Dendritic cell treated with granulocyte-macrophage colony-stimulating factor and Interleukin-4, amounts not matched to agents 40 ng/mL and 50 ng/mL, for 4 days (primary cell): ENCODE results near the gene EVA1C.
"Not testable (repeated sequence)": the region's sequence is repeated elsewhere in the genome, so short reads cannot be mapped to it uniquely, and the experiment has no call there.

Experiments
- H3K27ac Mint-ChIP-seq: one replicate; pipeline ENCODE4 v1.8.0; 2022; ENCODE audit warnings: mild to moderate bottlenecking, mixed read lengths
- H3K27me3 Mint-ChIP-seq: one replicate; pipeline ENCODE4 v1.8.0; 2022; ENCODE audit warnings: mild to moderate bottlenecking, mixed read lengths
- H3K36me3 Mint-ChIP-seq: one replicate; pipeline ENCODE4 v1.8.0; 2022; ENCODE audit warnings: low read depth, mixed read lengths
- H3K4me1 Mint-ChIP-seq: one replicate; pipeline ENCODE4 v1.8.0; 2022; ENCODE audit warnings: low read depth, mixed read lengths
- H3K4me3 Mint-ChIP-seq: one replicate; pipeline ENCODE4 v1.8.0; 2022; ENCODE audit warnings: mild to moderate bottlenecking, moderate library complexity, mixed read lengths
- H3K9me3 Mint-ChIP-seq: one replicate; pipeline ENCODE4 v1.8.0; 2022; ENCODE audit warnings: mixed read lengths
- intact Hi-C: fragments of 100-400 bp; cut with micrococcal nuclease; formaldehyde crosslinking; loops from one replicate; pipeline ENCODE4 v1.15.0; 2022

EVA1C gene

DNA sequence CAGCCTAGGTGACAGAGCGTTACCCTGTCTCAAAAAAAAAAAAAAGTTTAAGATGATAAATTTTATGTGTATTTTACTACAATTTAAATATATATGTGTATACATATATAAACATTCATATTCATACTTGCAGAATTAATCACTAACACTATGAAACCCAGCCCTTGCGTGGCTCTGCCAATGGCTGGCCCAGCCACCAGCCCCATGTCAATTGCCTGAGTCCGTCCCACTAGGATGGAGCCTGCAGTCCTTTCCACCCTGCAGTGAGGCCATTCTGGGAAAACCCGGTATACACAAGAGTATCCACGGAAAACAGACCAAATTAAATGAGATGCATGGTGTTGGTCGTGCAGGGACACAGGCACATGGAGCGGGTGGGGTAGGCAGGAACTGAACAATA, 123.1 kb downstream of the EVA1C start:
- Mint-ChIP-seq H3K36me3 (no peaks in the 10 kb centered on the region), H3K4me3 (no peak overlapping the region), H3K9me3 (no peaks in the 10 kb centered on the region), H3K4me1 (peaks cover 6% of the 10 kb centered on the region), H3K27ac (no peak overlapping the region), H3K27me3 (no peaks in the 10 kb centered on the region)
- intact Hi-C loops = no loop called here

DNA sequence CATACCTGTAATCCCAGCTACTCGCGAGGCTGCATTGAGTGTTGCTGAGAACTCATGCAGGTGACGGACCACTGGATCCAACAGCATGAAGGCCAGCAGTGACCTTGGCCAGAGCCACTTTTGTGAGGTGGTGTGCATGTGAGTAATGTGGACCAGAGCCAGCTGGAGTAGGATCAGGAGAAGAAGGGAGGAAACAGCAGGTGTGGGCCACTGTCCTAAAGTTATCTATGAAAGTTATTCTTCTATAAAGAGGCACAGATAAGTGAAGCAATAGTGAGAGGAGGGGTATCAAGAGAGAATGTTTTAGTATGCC, 125.0 kb downstream of the EVA1C start:
- no peak overlapping the region for H3K27ac Mint-ChIP-seq
- peaks cover 6% of the 10 kb centered on the region for H3K4me1 Mint-ChIP-seq
- no peak overlapping the region for H3K4me3 Mint-ChIP-seq
- H3K9me3 Mint-ChIP-seq = no peaks in the 10 kb centered on the region
- no peaks in the 10 kb centered on the region for H3K27me3 Mint-ChIP-seq
- intact Hi-C loops = no loop called here
- H3K36me3 Mint-ChIP-seq = no peaks in the 10 kb centered on the region

DNA sequence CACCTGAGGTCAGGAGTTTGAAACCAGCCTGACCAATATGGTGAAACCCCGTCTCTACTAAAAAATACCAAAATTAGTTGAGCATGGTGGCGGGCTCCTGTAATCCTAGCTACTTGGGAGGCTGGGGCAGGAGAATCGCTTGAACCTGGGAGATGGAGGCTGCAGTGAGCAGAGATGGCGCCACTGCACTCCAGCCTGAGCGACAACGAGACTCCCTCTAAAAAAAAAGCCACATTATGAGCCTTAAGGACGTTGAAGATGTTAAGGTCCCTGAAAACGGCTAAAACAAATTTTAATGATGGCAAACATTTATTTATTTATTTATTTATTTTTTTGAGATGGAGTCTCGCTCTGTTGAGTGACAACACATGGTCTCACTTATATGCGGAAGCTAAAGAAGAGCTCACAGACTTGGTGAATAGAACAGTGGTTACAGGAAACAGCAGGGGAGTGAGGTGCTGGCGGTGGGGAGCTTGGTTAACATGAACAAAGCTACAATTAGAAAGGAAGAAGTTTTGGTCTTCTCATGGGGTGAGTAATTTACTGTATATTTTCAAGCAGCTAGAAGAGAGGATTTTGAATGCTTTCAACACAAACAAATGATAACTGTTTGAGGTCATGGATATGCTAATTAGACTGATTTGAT, 125.8 kb downstream of the EVA1C start:
- Mint-ChIP-seq H3K27ac (no peak overlapping the region), H3K4me3 (no peak overlapping the region)
- intact Hi-C loops = no loop called here

DNA sequence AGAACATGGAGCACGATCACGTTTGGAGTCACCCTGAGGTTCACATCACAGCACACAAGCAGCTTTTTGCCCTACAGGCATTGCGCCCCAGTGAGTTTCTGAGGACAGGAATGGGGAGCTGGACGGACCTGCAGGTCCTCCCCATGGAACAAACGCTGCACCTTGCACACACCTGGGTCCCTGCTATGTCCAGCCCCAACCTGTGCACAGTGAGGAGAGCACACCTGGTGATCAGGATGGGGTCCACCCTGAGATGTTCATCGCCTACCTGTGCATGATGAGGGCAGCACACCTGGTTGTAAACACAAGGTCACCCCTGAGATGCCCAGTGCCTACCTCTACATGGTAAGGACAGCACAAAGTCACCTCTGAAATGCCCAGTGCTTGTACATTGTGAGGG, 126.9 kb downstream of the EVA1C start:
- no peaks in the 10 kb centered on the region for H3K9me3 Mint-ChIP-seq
- peaks cover 6% of the 10 kb centered on the region for H3K4me1 Mint-ChIP-seq
- no peaks in the 10 kb centered on the region for H3K27me3 Mint-ChIP-seq
- intact Hi-C loops = no loop called here
- H3K4me3 Mint-ChIP-seq = no peak overlapping the region
- no peaks in the 10 kb centered on the region for H3K36me3 Mint-ChIP-seq
- H3K27ac Mint-ChIP-seq = no peak overlapping the region

More for the DNA sequence above, 125.8 kb downstream of the EVA1C start:
- Mint-ChIP-seq H3K27me3 (no peaks in the 10 kb centered on the region), H3K36me3 (no peaks in the 10 kb centered on the region), H3K9me3 (no peaks in the 10 kb centered on the region), H3K4me1 (peaks cover 6% of the 10 kb centered on the region)

DNA sequence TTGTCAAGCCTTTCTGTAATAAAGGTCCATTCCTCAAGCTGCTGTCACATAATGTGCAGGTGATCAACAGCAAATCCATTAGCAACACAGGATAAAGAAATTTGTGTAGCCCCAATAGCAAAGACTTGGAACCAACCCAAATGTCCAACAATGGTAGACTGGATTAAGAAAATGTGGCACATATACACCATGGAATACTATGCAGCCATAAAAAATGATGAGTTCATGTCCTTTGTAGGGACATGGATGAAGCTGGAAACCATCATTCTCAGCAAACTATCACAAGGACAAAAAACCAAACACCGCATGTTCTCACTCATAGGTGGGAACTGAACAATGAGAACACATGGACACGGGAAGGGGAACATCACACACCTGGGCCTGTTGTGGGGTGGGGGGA, 130.6 kb downstream of the EVA1C start:
- H3K4me3 Mint-ChIP-seq, H3K27ac Mint-ChIP-seq: not testable (repeated sequence)

DNA sequence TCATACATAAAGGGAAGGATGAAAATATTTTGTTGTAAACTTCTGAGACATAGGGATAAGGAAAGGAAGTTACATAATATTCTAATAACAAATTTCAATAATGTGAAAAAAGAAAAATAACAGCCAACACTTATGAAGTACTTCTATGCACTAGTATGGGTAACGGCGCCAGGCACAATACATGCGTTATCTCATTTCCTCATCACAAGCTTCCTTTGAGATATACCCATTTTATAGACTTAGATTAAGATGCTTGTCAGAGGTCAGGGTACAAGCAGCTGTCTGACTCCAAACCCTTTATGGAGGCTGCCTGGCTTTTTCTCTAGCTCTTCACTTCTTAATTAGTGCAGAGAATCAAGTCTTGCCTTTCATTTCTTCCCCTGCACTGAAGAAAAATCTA, 131.5 kb downstream of the EVA1C start:
- no peak overlapping the region for H3K27ac Mint-ChIP-seq
- H3K4me1 Mint-ChIP-seq = no peaks in the 10 kb centered on the region
- intact Hi-C loops = no loop called here
- no peaks in the 10 kb centered on the region for H3K9me3 Mint-ChIP-seq
- no peaks in the 10 kb centered on the region for H3K36me3 Mint-ChIP-seq
- no peaks in the 10 kb centered on the region for H3K27me3 Mint-ChIP-seq
- no peak overlapping the region for H3K4me3 Mint-ChIP-seq

More for the DNA sequence above, 130.6 kb downstream of the EVA1C start:
- H3K9me3 Mint-ChIP-seq, H3K4me1 Mint-ChIP-seq, intact Hi-C loops, H3K36me3 Mint-ChIP-seq, H3K27me3 Mint-ChIP-seq: not testable (repeated sequence)

DNA sequence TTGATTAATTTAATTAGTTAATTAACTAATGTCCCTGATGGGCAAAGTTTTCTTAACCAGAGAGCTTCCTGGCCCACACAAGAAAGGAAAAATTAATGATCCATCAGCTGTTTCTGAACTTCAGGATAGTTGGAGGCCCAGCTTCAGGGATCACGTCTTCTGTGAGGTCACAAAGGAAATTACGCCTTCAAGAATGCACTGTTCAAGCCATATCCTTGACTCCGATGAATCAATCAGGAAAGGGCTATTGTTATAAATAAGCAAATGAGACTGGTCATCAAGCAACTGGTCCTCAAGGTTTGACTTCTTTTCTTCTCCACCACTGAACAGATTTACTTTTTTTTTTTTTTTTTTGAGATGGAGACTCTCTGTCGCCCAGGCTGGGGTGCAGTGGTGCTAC, 132.2 kb downstream of the EVA1C start:
- no peak overlapping the region for H3K27ac Mint-ChIP-seq
- no peaks in the 10 kb centered on the region for H3K36me3 Mint-ChIP-seq
- intact Hi-C loops = no loop called here
- no peak overlapping the region for H3K4me3 Mint-ChIP-seq
- no peaks in the 10 kb centered on the region for H3K9me3 Mint-ChIP-seq
- H3K27me3 Mint-ChIP-seq = no peaks in the 10 kb centered on the region
- H3K4me1 Mint-ChIP-seq = no peaks in the 10 kb centered on the region

DNA sequence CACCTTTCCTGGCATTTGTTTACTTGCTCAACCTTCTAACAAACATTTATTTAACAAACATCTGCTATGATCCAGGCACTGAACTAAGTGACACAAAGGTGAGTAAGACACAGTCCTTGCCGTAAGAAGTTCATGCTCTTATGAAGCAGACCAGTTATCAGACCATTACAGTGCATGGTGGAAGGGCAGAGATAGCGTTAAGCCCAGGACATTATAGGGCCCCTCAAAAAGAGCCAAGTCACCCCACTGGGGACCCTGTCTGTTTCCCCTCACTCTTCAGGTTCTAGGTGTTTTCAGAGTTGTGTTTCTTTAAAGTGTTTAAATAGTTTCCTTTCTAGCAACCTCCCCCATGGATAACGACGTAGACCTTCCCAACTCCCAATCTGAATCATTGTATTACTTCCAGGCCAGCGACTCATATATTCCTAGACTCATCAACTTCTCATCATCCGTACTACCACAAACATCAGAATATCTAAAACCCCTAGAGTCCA, 133.5 kb downstream of the EVA1C start:
- Mint-ChIP-seq H3K27me3 (no peaks in the 10 kb centered on the region), H3K4me3 (no peak overlapping the region), H3K36me3 (no peaks in the 10 kb centered on the region), H3K9me3 (no peaks in the 10 kb centered on the region), H3K27ac (no peak overlapping the region), H3K4me1 (no peaks in the 10 kb centered on the region)
- intact Hi-C loops = no loop called here

DNA sequence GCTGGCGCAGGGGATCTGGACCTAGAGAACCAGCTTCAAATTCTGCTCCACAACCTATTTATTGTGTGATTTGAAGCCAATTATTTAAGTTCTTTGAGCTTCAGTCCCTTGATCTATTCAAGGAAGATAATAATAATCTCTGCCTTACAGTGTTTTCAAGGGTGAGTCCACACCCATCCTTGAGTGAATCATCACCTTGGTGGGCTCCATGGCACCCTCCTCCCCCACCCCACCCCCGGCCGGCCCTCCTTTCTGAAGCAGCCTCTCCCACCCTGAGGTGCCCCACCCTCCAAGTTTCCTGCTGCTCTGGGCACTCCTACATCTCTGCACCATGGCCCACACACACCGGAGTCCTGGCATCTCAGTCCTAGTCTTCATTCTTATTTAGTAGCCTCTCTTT, 134.5 kb downstream of the EVA1C start:
- Mint-ChIP-seq H3K4me1 (no peaks in the 10 kb centered on the region), H3K36me3 (no peaks in the 10 kb centered on the region), H3K9me3 (no peaks in the 10 kb centered on the region), H3K4me3 (no peak overlapping the region), H3K27ac (no peak overlapping the region), H3K27me3 (no peaks in the 10 kb centered on the region)
- intact Hi-C loops = no loop called here

DNA sequence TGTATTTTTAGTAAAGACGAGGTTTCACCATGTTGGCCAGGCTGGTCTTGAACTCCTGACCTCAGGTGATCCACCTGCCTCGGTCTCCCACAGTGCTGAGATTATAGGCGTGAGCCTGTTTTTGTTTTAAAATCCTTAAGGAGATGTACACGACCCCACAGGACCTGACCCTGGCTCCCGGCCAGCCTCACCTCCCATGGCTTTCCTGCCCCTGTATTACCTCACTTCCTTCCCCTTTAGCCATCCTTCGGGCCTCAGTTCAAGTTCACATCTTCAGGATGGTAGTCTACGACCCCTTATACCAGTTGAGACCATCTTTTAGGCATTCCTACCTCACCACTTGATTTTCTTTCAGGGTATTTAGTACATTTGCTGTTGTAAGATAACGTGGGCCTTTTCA, 136.5 kb downstream of the EVA1C start:
- no peaks in the 10 kb centered on the region for H3K27me3 Mint-ChIP-seq
- no peak overlapping the region for H3K27ac Mint-ChIP-seq
- H3K4me1 Mint-ChIP-seq = no peaks in the 10 kb centered on the region
- H3K4me3 Mint-ChIP-seq = no peak overlapping the region
- H3K36me3 Mint-ChIP-seq = no peaks in the 10 kb centered on the region
- intact Hi-C loops = no loop called here
- H3K9me3 Mint-ChIP-seq = no peaks in the 10 kb centered on the region

DNA sequence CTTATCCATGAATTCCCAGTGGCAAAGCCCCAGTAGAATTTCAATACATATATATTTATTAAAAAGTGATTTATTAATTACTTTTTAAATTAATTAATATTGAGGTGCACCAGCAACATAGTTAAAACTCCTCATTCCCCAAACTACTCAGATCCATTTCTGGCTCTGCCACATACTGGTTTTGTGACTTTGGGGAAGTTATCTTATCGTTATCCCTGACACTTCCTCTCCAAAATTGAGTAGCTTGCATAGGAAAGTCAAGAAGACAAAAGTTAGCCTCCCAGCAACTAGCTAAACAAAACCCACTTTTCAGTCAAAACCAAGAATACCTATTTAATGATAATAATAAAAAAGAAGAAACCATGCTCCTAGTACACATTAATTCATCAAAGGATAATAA, 136.9 kb downstream of the EVA1C start:
- intact Hi-C loops = no loop called here
- no peaks in the 10 kb centered on the region for H3K9me3 Mint-ChIP-seq
- no peak overlapping the region for H3K4me3 Mint-ChIP-seq
- no peak overlapping the region for H3K27ac Mint-ChIP-seq
- H3K4me1 Mint-ChIP-seq = no peaks in the 10 kb centered on the region
- no peaks in the 10 kb centered on the region for H3K36me3 Mint-ChIP-seq
- H3K27me3 Mint-ChIP-seq = no peaks in the 10 kb centered on the region

DNA sequence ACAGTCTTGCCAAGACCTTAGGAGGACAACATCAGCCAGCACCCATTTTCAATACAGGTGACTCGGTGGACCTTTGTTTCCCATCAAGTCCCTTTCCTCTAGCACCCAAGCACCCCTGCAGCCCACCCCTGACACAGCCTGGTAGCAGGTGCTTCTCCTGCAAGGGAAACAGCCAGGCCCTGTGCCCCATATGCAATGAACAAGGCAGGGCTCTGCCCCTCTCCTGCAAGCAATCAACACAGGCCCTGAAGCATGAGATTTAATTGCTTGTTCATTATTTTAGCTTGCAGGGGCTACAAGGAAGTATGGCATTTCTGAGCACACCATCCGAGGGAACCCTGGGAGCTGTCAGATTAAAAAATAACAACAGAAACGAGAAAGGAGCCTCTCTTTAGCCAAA, 137.4 kb downstream of the EVA1C start:
- H3K27ac Mint-ChIP-seq = no peak overlapping the region
- H3K27me3 Mint-ChIP-seq = no peaks in the 10 kb centered on the region
- no peak overlapping the region for H3K4me3 Mint-ChIP-seq
- H3K36me3 Mint-ChIP-seq = no peaks in the 10 kb centered on the region
- no peaks in the 10 kb centered on the region for H3K9me3 Mint-ChIP-seq
- intact Hi-C loops = no loop called here
- H3K4me1 Mint-ChIP-seq = no peaks in the 10 kb centered on the region

DNA sequence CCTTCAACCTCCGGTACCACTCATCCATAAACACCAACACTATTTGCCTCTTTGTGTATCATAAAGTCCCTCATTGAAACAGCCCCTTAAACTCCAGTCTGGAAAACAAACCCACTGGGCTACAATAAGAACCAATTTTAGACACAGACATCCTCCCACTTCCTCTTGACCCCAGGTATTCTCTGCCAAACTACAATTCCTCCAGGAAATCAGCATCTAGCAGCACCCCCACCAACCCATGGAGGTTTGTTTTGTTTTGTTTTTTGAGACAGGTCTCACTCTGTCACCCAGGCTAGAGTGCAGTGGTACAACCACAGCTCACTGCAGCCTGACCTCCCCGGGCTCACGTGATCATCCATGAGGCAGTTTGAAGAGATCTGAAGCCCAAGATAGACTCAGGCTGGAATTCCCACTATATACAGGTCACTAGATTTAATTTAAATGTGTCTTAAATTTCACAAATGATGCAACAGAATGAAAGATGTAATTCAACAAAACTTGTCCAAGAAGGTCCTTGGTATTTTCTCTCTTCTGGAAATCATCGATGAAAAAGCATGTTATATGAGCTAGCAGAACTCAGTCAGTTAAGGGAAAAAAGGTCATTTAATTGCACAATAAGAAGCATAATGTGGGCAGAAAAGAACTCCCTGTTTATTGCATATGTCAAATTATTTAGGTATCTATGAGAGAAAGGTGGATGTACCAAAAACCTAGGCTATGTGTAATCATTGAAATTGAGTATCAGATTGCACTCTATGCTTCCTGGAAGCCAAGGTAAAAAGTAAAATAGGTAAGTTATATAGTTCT, 142.5 kb downstream of the EVA1C start:
- Mint-ChIP-seq H3K4me3 (no peak overlapping the region), H3K9me3 (no peaks in the 10 kb centered on the region), H3K27me3 (no peaks in the 10 kb centered on the region), H3K27ac (no peak overlapping the region), H3K36me3 (no peaks in the 10 kb centered on the region), H3K4me1 (no peaks in the 10 kb centered on the region)
- intact Hi-C loops = no loop called here

DNA sequence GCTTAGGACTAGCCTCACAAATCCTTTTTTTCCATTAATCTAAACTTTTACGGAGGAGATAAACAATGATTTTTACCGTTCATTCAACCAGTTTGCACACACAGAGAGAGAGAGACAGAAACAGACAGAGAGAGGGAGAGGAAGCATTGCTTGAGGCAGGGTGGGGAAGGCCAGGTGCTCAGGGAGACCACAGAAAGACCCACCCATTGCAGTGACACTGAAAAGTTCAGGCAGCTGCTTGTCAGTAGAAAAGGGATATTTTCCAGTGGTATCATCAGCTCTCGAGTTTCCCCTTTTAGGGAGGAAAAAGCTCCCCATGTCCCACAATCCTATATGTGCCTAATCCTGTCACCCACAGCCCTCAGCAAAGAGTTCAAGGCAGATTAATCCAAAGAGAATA, 145.6 kb downstream of the EVA1C start:
- intact Hi-C loops = no loop called here
- H3K9me3 Mint-ChIP-seq = no peaks in the 10 kb centered on the region
- H3K27me3 Mint-ChIP-seq = no peaks in the 10 kb centered on the region
- H3K27ac Mint-ChIP-seq = no peak overlapping the region
- H3K36me3 Mint-ChIP-seq = no peaks in the 10 kb centered on the region
- no peak overlapping the region for H3K4me3 Mint-ChIP-seq
- no peaks in the 10 kb centered on the region for H3K4me1 Mint-ChIP-seq
